CD4-positive, alpha-beta T cell treated with Interleukin-17A for 4 hours (primary cell): ENCODE measurements around the gene AZI2.

Experiments used
- DNase-seq: peaks from one replicate; pipeline ENCODE4 v3.0.0-alpha.2; 2020; ENCODE audit warnings: mixed read lengths

The AZI2 gene, protein sequence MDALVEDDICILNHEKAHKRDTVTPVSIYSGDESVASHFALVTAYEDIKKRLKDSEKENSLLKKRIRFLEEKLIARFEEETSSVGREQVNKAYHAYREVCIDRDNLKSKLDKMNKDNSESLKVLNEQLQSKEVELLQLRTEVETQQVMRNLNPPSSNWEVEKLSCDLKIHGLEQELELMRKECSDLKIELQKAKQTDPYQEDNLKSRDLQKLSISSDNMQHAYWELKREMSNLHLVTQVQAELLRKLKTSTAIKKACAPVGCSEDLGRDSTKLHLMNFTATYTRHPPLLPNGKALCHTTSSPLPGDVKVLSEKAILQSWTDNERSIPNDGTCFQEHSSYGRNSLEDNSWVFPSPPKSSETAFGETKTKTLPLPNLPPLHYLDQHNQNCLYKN

DNA sequence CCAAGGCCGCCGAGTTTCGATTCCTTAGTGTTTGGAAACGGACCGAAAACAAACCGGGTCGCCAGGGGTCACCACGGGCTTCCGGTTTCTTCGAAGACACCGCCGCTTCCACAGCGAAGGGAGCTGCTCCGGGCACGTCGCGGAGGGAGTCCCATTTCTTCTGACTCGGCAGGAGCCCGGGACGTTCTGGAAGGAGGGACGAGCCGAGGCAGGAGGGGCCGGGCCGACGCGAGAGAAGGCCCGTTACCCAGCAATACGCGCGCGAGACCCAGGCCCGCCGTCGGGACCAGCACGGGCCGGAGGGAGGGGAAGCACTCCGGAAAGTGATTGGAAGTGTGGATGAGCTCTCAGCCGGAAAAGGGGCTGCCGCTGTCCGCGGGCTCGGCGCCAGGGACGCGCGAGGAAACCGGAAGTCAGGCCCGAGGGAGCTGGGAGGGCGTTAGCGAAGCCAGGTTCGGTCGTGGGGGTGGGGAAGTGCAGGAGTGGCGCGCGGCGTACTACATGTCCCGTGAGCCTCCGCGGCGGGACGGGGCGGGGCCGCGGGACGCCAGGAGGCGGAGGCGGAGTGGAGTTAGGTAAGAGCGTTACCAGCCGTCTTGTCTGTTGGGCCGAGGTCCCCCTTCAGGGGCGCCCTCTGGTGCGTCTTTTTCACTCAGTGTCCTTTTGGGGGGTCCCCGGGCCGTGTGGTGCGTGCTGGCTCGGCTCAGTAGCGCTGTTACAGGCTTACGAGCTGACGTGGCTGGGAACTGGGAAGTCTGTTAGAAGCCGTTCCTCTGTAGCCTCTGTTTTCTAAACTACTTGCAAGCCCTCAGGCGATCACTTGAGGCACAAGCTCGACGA lies at the start of gene AZI2, which contains the start of gene ZCWPW2:
AZI2 (minus strand) TSS at position 196 of the 840 bp plus-strand sequence. CDS start 8,207 bp downstream, outside the sequence.
ZCWPW2 (plus strand) TSS at position 93 of the 840 bp plus-strand sequence. CDS start 64,348 bp downstream, outside the sequence.
- DNase-seq = peak; percentile 92

DNA sequence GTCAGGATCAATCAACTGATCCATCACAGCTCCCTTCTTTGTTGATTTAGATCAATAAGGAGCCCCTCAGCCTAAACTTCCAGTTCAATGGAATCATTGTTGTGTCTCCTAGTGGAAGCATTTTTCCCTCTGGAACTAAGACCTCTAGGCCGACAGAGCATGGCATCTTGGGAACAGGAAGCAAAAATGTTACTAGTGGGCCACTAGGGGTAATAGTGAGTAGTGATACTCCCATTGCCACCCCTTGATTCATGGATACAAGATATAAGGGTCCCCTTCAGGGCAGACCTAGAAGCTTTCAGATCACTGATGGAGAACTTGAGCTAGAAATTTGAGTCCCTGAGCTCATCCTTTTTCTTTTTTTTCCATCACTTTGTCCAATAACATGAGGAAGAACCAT lies 40.4 kb upstream of the AZI2 start:
- no peak for DNase-seq

DNA sequence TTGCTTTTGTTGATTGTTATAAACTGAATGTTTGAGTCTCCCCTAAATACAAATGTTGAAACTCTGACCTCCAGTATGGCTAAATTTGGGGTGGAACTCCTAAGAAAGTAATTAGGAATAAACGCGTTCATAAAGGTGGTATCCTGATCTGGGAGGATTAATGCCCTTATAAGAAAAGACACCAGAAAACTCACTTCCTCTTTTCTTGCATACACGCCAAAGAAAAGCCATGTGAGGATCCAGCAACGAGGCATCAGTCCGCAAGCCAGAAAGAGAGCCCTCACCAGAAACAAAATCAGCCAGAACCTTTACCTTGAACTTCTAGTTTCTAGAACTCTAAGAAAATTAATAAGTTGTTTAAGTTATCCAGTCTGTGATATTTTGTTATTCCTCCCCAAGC lies 37.4 kb upstream of the AZI2 start:
- no peak for DNase-seq

DNA sequence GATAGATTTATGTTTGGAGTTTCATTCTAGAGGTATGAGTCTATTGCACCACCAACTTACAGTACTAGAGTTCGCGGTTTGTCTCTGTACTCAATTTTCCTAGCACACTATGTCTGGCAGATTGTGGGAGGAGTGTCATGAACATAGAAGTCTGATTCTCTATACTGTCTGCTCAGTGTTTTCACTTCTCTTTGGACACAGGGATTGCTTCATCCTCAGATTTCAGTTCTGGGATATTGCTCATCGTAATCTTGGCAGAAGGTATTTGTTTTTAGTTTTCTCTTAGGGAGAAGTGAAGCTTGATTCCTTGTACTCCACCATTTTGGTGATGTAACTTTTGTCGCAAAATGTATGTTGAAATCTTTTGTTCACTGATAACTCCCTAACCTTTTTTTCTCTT lies 27.8 kb upstream of the AZI2 start:
- no peak for DNase-seq

DNA sequence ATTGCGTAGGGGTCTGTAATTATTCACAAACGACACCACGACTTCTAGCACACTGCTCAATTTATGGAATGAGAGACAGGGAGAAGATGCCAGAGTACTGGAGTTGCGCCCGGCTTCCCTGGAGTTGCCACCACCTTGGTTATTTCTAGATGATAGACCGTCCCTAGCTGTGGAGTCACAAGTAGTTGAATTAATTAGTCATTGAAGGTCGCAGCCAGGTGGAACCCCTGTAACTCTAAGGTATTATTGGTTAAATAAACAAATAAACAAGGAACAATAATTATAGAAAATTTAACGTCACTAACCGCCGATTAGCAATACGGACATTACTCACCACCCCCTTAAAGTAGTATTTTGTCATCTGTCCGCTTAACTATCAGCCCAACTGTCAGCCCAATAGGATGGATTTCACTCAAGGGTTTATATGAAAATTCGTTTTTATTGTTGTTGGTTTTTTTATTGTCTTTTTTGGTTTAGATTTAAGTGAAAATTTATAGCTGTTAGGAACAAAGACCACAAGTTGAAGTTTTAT lies 911 bp upstream of the AZI2 start:
- DNase-seq = no peak

DNA sequence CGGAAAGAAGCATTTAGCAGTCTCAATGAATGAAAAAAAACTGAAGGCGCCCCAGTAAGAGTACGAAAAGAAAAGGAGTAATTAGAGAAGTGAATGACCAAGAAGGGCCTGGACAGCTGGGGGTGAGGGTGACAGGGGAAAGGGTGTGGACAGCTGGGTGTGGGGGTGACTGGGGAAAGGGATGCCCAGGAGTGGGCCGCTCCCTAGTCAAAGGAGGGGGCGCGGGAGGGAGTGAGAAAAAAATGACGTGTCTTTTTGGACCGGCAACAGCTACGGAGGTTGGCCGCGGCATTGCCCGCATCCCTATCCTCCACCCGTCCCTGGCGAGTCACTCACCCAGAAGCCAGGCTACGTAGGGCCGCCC lies 377 bp downstream of the AZI2 start:
- no peak for DNase-seq

DNA sequence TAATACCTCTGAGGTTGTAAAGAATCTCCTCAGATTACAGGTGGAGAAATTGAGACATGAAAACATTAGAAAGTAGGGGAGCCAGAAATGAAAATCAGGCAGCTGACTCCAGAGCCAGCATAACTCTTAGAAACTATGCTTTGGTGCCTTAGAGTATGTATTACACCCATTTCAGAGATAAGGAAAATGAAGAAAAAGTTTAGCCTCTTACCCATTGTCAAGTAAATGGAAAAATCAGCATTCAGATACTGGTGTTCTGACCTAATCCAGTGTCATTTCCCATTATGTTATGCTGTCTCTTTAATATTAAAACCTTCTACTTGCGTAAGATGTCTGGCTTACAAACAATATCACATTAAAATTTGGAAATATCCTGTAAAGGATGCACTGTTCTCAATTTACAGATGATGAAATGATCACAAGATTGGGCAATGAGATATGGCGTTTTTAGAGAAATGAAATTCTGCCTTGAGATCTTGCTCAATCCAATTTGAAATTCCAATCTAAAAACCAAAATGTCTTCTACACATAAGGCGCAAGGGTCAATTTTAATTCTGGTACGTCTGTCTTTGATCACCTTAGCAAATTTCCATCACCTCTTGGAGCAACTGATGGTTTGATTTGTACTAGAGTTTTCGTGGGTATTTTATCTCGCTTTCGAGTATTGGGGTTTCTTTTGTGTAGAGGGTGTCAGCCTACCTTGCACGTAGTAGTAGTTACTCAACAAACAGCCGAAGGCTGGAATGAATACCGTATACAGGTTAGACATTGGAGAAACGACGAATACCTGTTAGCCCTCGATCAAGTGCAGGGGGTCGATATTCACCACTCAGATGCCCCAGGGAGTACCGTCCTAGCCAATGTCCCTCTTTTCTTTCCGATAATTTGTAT lies 1.0 kb downstream of the AZI2 start:
- DNase-seq = no peak

DNA sequence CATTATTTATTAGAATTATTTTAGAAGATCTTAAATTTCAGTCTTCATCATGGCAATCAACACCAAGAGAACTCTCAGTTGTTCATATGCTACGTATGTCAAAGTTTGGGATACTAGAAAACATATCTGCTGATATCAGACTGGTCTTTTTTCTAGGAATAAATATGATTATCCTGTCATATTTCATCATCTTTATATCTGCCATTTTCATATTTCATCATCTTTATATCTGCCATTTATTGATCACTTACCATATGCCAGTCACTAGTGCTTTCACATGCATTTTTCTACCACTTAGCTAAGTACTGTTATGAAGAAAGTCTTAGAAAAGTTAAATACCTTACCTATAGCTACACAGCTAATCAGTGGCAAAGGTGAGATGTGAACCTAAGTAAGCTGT lies 2.9 kb downstream of the AZI2 start:
- no peak for DNase-seq

DNA sequence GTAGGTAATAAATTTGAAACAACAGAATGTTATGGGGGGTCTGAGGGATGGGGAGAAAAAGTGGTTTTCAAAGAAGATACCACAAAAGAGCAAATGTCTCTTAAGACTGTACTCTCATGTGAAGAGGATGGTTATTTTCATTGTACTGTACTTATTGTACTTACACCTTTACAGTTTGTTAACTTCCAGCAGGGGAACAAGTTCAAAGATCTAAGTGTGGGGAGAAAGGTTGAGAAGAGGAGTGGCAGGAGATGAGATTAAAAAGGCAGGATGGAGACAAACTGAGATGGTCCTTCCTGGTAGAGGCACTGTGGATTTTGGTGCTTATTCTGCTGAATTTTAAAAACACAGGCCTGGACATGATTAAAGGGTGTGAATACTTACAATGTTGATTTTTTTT lies 5.5 kb downstream of the AZI2 start:
- DNase-seq = no peak

DNA sequence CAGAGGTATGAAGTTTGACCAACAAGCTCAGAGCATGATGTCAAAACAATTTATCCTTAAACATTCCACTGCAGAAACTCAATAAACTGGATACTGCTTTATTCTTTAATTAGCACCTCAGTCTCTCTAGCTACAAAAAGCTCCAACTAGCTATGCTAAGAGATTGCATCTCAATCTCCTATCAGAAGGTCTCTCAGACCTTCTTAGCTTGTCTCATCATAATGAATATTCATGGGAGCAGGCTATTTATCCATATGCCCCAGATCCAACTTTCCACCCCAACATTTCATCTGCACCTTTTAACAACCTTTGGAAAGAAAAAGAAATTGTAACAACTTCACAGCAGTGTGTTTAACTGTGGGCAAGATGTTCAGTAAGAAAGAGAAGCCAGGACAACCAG lies 11.4 kb downstream of the AZI2 start:
- no peak for DNase-seq

DNA sequence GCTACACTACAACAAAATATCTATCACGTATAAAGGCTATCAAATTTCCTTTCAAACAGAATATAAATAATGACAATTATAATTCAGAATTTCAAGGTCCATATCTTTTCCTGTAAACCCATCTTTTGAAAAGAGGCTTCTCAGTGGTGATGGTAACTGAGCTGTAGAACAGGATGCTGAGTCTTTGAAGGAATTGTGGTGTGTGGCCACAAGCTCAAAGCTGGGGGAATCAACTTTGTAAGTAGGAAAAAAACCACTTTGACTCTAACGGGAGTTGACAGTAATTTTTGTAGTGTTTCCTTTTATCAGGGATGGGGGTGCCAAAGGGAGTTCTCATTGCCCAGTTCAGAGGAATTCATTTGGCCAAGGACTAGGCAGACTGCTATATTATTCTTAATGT lies 13.4 kb downstream of the AZI2 start:
- DNase-seq = no peak

DNA sequence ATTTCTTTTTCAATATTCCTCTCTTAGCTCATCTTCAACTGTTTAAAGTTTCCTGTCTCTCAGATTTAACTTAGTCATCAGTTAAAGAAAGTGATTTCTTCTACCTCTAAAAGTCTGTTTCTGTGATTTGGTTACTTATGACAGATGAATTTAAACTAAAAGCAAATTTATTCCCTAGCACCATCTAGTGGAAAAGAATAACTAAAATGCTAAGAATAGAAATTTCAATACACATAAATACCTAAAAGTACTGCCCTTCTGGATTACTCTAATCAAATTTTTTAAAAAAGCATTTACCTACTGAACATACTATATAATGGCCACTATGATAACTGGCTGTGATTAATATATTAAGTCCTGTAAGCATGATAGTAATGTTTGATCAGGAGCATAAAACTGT lies 14.1 kb downstream of the AZI2 start:
- DNase-seq = no peak

DNA sequence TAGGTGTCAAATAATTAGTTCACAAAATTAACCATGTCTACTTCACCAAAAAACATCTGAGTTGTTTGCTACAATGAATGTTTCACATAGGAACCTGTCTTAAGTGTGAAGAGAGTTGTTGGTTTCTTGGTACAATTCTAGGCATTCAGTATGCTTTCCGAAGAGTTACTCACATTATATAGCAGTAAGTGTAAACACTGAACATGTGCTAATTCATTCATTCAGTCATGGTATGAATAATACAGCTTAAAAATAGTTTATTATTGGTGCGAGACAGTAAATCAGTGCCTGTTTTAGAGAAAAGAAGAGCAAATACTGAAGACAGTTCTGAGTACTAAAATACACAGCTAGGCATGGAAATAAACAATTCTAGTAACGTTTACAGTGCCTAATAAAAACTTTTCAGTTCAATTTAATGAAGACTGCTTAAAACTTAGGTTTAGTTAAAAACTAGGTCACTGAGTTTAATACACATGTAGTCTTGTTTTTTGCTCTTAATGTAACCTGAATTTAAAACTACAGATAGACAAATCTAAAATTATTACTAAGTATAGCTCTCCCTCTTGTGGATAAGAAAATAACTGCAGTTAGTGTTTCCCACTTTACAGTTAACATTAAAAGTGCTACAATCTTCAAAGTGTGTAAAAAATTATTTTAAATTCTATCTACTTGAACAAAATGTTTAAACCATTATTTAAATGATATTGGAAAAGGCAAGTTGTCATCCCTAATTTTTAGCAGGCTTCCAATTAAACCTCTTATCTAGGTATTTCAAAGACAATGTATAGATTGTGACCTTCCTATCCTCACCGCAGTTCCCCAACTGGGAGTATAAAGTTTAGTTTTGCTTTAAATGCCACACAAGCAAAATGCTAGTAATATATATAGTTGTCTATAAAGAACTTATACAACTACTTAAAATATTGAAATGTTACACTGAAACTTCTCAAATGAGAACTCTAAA lies 20.2 kb downstream of the AZI2 start:
- DNase-seq = no peak

DNA sequence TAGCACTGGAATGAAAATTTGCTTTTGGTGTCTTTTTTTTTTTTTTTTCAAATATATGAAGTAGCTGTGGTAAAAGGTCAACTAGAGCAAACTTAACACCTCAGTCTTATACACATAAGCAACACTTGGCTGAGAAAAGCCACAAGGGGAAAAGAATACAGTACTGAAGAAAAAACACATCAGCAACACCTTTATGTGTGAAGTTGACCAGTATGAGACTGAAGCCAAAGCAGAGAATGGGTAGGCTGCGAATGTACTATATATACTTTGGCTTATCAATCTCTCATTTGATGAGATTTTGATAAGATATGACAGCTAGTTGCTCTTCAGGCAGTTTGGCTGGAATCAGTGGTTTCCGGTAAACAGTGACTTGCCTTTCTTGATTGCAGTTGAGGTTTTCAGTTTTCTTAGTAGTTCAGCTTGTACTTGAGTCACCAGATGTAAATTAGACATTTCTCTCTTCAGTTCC lies 22.1 kb downstream of the AZI2 start:
- peak; percentile 38 for DNase-seq

DNA sequence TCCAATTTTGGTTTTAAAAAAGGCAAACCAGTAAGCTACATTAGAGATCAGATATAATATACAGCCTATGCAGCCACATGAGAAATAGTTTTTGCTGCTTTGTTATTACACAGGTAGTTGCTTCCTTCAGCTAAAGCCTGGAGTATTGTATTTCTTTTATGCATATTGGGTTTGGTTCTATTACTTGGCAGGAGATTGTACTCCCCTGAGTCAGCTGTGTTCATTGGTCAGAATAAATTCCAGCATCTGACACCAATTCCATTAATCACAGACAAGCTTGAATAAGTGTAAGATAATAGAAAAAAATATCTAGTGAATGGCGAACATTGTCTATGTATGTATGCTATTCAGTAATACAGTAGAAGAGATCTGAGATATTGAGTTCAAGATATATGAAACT lies 26.2 kb downstream of the AZI2 start:
- DNase-seq = no peak

DNA sequence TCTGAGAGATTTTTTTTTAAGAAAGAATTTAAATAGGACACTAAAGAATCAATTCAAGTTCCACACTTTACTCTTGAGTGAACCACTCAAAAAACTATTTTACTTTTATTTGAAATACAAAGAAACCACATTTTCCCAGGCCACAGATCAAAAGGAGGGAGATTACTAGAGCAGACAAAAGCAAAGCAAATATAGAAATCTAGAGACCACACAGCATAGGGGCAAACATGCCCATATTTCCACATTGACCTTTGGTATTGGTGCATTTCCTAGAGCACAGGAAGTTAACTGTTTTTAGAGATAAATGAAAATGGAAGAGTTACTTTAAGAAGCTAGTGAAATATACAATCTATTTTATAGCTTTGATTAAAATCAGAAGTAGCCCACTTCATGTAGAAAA lies 27.6 kb downstream of the AZI2 start:
- DNase-seq = no peak

DNA sequence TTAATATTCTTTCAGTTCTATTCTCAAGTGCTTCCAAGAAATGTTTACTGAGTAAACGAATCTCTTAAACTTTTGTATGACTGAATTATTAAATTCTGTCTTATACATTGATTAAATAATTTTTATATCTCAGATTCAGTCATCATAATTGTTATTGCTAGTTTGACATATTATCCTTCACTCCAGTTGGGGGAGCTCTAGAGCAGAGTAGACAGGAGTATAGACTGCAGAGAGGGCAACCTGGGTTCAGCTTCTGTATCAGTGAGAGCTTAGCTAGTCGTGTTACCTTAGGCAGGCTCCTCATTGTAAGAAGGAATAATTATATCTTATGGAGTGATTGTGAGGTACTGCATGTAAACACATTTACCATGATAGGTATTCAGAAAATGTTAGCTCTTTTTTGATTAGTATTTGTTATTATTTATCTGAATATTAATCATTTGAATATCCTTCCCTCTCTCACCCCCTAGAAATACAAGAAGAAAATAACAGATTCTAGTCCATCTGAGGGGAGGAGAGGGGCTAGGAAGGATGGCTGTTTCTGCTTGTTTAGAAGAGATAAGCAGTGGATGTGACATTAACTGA lies 31.1 kb downstream of the AZI2 start:
- DNase-seq = peak; percentile 52

DNA sequence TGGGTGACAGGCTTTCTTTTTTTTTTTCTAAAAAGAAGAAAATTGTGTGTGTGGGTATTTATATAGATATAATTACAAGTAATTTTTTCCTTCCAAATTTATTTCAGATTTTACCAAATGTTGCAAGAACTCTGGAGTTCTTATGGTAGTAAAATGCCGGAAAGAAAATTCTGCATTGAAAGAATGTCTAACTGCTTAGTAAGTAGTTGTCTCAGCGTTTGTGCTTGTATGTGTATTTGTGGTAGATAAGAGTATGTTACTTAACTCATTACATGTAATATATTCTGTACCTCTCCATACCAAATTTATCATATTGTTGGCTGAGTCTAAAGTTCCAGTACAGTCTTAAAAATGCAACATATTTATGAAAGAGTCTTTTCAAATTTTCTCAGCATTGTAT lies 32.4 kb downstream of the AZI2 start:
- no peak for DNase-seq

DNA sequence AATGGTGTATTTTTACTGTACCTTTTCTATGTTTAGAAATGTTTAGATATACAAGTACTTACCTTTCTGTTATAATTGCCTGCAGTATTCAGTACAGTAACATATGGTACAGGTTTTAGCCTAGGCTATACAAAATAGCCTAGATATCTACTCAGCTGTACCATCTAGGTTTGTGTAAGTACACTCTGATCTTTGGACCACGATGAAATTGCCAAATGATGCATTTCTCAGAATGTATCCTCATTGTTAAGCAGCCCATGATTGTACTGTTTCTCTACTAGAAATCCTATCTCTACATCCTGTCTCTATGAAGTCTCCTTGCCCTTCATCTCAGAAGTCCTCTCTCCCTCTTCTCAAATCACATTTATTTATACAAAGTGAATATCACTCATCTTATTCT lies 32.9 kb downstream of the AZI2 start:
- DNase-seq = no peak

DNA sequence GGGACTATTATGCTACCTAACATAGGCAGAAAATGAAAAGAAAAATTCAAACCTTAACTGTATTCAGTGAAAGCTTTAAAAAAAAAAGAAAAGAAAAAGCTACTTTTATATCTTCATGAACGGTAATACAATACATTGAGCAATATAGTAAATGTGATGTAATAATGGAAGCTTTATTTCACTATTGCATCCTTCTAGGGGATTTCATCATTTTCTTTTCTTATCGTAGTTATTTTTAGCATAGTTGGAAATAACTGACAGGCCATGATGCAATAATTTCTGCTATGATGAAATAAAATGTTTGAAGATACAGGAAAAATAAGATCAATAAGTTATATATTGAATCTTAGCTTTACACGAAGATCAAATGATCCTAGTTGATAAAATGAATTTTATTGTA lies 40.4 kb downstream of the AZI2 start:
- DNase-seq = no peak

DNA sequence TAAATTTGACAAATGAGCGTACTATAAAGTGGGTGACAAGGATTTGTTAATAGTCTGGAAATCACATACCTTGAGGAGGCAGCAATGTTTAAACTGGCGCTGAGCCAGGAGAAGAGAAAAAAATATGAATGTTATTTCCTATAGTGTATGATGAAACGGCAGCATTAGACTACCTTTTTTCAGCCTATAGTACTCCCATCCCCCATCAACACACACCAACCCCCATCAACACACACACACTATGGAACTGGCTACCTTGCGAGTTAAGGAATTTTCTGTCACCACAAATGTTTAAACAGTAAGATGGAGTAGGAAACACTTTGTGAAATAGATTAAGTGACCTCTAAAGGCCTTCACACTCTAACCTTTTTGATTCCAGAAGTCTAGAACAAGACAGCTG lies 46.9 kb downstream of the AZI2 start:
- no peak for DNase-seq
